8988T (cell line): ENCODE measurements around the gene SAP25.
A peak's percentile ranks its signal among the peaks of the same experiment; 100 is the strongest.

ENCODE experiments used
- DNase-seq: peaks from one replicate; pipeline ENCODE4 v3.0.0; 2011

SAP25 gene

DNA sequence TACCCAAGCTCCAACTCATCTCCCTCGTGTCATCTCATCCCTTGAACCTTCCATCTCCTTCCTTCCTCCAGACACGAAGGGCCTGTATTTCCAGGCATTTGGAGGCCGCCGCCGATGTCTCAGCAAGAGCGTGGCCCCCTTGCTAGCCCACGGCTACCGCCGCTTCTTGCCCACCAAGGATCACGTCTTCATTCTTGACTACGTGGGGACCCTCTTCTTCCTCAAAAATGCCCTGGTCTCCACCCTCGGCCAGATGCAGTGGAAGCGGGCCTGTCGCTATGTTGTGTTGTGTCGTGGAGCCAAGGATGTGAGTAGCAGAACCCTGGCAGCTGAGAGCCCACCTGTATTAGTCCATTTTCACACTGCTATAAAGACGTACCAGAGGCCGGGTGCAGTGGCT, 17.9 kb upstream of the SAP25 start:
- no peak for DNase-seq

DNA sequence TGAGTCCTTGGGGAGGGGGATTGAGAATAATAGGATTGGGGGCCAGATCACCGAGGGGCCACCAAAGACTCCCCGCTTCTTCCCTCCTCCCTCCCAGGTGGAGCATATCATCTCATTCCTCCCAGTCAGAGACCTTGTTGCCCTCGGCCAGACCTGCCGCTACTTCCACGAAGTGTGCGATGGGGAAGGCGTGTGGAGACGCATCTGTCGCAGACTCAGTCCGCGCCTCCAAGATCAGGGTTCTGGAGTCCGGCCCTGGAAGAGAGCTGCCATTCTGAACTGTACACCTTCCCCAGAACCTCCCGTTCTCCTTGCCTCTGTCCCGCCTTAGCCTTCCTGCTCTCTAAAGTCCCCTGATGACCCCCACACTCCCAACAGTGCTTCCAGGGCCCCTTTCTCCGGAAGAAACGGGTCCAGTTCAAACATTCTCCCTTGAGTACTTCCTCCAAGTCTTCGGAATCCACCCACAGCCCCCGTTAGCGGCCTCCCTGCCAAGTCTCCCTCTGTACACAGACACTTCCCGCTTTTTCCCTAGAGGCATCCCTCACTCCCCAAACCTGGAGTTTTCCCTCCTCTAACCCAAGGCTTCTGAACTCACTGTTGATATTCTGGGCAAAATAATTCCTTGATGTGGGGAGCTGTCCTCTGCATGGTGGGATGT, 16.5 kb upstream of the SAP25 start:
- DNase-seq: no peak

GRCh38 chr7:100589341-100589947, 15.7 kb upstream of the SAP25 start:
- DNase-seq: no peak

DNA sequence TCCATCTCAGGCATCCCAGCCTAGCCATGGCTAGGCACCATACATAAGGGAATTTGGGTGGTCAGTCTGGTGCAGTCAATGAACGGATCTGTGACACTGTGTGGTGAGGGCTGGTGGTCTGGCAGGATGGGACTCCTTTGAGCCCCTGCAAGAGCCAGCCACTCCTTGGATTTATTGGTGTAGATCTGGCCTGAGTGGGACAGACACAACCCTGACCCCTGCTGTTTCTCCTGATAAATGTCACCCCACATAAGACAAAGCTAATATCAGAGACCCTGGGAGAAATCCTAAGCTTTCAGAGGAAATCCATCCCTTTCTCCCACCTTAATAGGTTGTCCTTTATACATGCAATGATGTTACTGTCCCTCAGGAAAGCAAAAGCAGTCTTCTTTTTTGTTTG, 14.7 kb upstream of the SAP25 start:
- DNase-seq: no peak

GRCh38 chr7:100586266-100587025, 12.7 kb upstream of the SAP25 start, which contains the start of gene FBXO24:
Gene FBXO24 (plus strand): TSS chr7:100586328. CDS start chr7:100586626, 298 bp downstream.
- peak; percentile 94 for DNase-seq

DNA sequence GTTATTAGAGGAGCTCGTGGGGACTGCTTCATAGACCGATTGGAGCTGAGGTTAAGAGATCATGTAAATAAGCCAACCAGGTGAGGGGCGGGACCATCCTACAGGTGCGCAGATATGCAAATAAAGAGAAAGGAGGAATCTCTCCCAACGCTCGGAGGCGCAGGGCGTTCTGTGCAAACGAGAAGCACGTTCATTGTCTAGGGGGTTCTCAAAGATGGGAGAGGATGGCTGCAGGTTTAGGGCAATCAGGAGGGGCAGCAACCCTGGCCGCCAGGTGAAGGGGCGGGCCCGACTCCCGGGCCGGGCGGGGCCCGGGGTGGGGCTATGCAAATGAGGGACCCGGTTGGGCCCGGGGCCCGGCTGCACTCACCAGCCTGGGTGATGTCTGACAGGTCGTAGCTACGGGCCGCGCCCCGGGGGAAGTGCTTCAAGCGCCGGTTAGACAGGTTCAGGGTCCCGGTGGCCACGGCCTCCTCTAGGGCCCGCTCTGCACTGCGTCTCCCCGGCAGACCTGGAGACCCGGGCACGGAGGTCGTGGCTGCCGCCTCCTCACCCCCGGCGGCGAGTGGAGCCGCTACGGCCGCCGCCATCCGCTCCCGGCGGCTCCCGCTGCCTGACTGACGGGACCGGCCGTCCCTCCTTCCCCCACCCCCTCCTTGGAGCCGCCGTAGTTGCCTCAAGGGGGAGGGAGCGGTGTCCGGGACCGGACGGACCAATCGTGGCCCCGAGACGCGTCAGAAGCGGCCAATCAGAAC, 12.0 kb upstream of the SAP25 start, which contains the start of gene LRCH4:
LRCH4 (minus strand) TSS at position 619 of the 755 bp plus-strand sequence; CDS start at position 590, 29 bp downstream.
- DNase-seq: peak; percentile 96

GRCh38 chr7:100584683-100585510, 11.2 kb upstream of the SAP25 start:
- no peak for DNase-seq

DNA sequence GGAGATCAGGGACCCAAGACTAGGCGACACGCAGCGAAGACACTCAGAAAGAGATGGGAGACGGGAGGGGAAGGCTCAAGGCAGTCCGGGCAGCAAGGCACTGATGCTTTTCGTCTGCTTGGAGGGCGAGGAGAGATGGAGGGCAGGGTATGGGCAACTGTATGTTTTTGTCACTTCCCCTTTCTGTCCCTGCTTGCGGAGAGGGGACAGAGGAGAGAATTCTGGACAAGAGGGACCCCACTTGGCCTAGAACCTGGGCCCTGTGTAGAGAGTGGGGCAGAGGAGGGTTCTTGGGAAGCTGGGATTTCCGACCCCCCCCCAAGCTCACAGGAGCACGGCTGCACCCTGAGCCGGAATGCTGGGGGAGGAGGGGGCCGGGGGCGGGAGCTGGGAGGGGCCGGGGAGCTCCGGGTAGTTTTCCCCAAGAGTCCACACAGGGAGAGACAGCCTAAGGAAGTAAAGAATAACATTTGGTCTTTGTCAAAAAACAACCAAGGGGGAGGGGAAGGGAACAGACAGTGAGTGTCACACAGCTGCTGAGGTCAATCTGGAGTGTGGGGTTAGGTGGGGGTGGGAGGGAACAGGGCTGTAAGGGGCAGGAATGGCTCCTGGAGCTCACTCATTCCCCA, 10.5 kb upstream of the SAP25 start:
- no peak for DNase-seq

DNA sequence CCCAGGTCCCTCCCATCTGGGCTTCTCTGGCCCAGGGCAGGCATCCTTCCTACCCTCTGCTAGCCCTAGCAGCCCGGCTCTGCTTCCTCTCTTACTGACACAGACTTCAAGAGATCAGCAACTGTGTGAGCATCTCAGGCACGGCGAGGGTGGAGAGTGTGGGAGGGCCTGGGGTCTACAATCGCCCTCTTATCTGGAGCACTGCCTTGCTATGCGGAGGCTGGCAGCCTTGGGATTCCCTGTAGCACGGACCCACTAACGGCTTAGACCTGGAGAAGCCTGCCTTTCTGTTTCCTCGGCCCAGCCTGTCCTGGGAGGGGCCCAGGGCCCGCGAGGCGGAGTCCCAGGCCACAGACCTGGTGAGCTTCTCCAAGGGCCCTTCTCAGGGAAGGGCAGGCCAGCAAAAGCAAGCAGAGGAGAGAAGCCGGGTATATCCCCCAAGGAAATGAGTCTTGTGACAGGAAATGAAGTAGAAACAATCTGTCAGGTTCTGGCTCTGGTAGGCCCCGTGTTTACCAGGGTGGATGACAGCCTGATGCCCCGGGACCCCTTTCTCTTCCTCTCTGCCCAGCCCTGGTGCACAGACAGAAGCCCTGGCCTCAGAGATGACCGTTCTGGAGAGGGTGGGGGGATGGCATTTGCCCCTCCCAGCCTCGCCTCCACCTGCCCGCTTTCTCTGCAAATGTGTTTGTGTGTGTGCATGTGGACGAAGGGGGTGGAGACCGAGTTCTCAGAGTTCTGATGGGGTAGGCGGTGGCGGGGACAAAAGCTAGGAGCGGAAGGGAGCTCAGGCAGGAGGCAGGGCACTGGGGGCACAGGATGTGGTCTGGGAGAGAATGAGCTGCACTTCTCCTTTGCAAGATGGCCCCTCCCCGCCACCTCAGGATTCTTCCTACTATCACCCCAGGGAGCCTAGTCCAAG, 9.7 kb upstream of the SAP25 start:
- no peak for DNase-seq

GRCh38 chr7:100582650-100583049, 8.9 kb upstream of the SAP25 start:
- no peak for DNase-seq

DNA sequence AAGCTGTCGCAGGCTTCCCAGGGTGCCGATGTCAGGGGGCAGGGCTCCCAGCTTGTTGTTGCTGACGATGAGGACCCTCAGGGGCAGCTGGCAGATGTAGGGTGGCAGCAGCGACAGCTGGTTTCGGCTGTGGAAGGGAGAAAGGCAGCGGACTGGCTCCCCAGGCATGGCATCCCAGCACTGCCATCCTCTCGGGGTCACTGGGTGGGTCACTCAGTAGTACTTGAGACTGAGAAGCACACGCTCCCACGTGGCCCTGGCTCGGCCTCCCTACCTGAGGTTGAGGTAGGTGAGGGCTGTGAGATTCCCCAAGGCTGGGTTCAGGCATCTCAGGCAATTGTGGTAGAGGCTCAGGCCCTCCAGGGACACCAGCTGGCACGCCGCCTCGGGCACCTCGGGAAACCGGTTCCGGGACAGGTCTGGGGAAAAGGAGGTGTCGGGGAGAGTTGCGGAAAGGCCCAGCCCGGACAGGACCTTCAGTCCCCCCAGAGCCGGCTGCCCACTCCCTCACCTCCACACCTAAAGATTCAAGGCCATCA, 8.4 kb upstream of the SAP25 start:
- no peak for DNase-seq

GRCh38 chr7:100580466-100581283, 7.0 kb upstream of the SAP25 start:
- DNase-seq: no peak

GRCh38 chr7:100578246-100579183, 4.8 kb upstream of the SAP25 start:
- DNase-seq: no peak

DNA sequence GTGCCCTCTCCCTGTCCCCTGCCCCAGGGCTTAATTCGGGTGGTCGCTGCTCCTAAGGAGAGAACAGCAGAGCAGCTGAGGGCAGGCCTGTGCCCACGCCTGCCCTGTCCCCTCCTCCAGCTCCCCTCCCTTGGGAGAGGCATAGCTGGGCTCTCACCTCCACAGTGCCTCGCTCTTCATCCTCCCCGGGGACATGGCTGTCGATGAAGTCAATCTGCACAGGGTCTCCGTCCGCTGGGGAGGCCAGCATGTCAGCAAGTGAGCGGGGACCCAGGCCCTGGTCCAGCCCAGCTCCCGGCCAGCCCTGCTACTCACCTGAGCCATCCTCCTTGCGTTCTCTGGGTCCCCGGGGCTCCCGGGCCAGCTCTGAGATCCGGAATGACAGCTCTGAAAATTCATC, 3.8 kb upstream of the SAP25 start:
- DNase-seq: no peak

- DNase-seq: no peak
Observed at GRCh38 chr7:100577103-100577502, 3.4 kb upstream of the SAP25 start.

DNA sequence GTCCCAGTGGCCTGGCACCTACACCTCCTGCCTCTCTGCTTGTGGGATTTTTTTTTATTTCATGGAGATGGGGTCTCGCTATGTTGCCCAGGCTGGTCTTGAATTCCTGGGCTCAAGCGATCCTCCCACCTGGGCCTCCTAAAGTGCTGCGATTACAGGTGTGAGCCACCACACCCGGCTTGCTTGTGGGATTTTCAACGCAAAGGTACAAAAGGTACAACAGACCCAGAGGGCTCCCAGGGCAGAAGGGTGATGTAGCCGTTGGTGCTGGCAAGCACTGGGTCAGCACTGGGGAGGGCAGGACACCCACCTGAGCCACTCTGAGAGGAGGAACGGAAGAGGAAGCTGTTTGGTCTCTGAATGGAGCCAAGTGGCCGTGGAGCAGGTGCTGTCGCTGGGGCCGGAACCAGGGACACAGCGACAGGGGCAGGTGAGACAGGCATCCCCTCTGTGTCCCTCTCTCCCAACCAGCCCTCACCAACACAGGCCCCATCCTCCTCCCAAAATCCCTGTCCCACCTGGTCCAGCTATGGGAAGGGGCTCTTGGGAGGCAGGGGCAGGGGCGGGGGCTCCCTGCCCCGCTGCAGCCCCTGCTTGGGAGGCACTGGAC, 2.8 kb upstream of the SAP25 start:
- no peak for DNase-seq

- DNase-seq: no peak
Observed at GRCh38 chr7:100575746-100576383, 2.2 kb upstream of the SAP25 start.
